Mesothelial cell of epicardium (in vitro differentiated cells): ENCODE measurements around the gene HSPB9. TPM values are rescaled to one million over a fixed set of nuclear protein-coding genes. Genes with fewer than 3 reads are reported as not detected.
"Not testable (repeated sequence)": the region's sequence is repeated elsewhere in the genome, so short reads cannot be mapped to it uniquely, and the experiment has no call there.

Experiments used
- DNase-seq, 2 experiments: peaks; one replicate each; pipeline ENCODE4 v3.0.0; 2021; ENCODE audit warnings: low spot score in 2 of 2; ENCODE audit not compliant: unreplicated experiment in 2 of 2
- H3K27ac Mint-ChIP-seq: 2 replicates; pipeline ENCODE4 v1.8.0; 2021; ENCODE audit warnings: mixed read lengths
- H3K27me3 Mint-ChIP-seq: 2 replicates; pipeline ENCODE4 v1.8.0; 2021; ENCODE audit warnings: low read depth, mixed read lengths
- H3K36me3 Mint-ChIP-seq: 2 replicates; pipeline ENCODE4 v1.8.0; 2021; ENCODE audit warnings: mixed read lengths
- H3K4me1 Mint-ChIP-seq: 2 replicates; pipeline ENCODE4 v1.8.0; 2021; ENCODE audit warnings: mixed read lengths
- H3K4me3 Mint-ChIP-seq: 2 replicates; pipeline ENCODE4 v1.8.0; 2021; ENCODE audit warnings: mild to moderate bottlenecking, moderate library complexity, mixed read lengths
- H3K9me3 Mint-ChIP-seq: 2 replicates; pipeline ENCODE4 v1.8.0; 2021; ENCODE audit warnings: mixed read lengths
- total RNA-seq: library from RNA; stranded (reverse); gene quantifications from 3 replicates; pipeline ENCODE4 v1.2.1, GENCODE V29; 2021
- TF ChIP-seq, protein P1 (sequence below): fragments of 200-600 bp; sonication (generic); IDR thresholded peaks from one replicate; pipeline ENCODE4 v1.5.0; 2021; ENCODE audit warnings: antibody characterized with exemption; ENCODE audit not compliant: unreplicated experiment

Gene HSPB9
- total RNA-seq, 1 donor from 2014 or later: not detected

DNA sequence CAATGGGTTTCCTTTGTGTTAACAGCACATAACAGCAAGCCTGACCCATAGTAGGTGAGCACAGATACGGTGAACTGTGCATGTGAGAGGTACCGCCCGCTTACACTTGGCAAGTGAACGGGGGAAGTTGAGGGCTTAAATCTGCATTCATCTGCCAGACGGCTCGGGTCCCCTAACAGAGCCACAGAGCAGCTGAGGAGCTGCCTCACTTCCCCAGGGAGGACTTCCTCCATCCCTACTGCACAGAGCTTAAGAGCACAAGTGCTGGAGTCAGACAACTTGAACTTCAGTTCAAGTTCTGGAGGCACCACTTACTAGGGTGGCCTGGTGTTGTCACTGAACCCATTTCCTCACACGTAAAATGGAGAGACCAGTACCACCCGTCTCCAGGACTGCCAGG lies 18.8 kb downstream of the HSPB9 start:
- Mint-ChIP-seq H3K4me3 (no peak overlapping the region), H3K27ac (no peak overlapping the region)
- no peak for DNase-seq

DNA sequence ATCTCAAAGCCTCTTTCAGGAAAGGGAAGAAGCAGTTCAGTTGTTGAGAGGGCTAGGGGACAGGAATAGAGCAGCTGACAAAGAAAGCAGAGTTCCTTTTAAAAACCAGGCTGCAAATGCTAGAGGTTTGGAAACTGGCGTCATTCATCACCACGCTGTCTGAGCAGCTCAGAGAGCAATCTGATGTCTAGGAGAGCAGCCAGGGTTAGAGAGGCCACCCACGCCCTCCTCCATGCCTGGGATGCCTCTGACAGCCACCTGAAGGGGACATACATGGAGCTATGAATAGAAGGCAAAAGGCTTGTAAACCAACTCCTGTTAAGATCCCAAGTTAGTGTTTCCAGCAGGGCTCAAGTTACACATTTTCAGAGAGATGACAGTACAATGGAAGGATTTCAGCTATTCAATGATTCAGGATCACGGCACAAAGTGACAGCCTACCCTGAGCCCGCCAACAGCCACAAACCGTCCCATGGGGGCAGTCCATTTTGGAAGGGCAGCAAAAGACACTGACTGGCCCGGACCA lies 19.8 kb downstream of the HSPB9 start:
- no peaks in the 10 kb centered on the region for H3K27me3 Mint-ChIP-seq

More for the DNA sequence above, 18.8 kb downstream of the HSPB9 start:
- H3K4me1 Mint-ChIP-seq: peaks cover 17% of the 10 kb centered on the region
- H3K27me3 Mint-ChIP-seq: no peaks in the 10 kb centered on the region
- H3K36me3 Mint-ChIP-seq: peaks cover 5% of the 10 kb centered on the region
- no peaks in the 10 kb centered on the region for H3K9me3 Mint-ChIP-seq
- TF ChIP-seq, protein P1, sequence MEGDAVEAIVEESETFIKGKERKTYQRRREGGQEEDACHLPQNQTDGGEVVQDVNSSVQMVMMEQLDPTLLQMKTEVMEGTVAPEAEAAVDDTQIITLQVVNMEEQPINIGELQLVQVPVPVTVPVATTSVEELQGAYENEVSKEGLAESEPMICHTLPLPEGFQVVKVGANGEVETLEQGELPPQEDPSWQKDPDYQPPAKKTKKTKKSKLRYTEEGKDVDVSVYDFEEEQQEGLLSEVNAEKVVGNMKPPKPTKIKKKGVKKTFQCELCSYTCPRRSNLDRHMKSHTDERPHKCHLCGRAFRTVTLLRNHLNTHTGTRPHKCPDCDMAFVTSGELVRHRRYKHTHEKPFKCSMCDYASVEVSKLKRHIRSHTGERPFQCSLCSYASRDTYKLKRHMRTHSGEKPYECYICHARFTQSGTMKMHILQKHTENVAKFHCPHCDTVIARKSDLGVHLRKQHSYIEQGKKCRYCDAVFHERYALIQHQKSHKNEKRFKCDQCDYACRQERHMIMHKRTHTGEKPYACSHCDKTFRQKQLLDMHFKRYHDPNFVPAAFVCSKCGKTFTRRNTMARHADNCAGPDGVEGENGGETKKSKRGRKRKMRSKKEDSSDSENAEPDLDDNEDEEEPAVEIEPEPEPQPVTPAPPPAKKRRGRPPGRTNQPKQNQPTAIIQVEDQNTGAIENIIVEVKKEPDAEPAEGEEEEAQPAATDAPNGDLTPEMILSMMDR: no peak

DNA sequence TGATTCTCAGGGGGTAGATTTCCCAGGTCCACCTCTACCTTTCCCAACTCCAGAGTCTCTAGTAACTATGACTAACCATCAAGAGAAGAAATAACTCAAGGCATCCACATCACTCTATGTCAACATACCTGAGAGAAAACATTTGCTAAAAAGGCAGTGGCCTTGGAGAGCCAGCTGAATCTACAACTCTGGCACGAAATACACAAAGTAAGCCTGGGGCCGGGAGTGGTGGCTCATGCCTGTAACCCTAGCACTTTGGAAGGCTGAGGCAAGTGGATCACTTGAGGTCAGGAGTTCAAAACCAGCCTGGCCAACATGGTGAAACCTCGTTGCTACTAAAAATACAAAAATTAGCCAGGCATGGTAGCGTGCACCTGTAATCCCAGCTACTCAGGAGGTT lies 20.5 kb downstream of the HSPB9 start:
- Mint-ChIP-seq H3K4me1 (peaks cover 17% of the 10 kb centered on the region), H3K27ac (peak overlapping the region; percentile 73)
- not testable (repeated sequence) for H3K36me3 Mint-ChIP-seq, H3K9me3 Mint-ChIP-seq, DNase-seq, H3K27me3 Mint-ChIP-seq, H3K4me3 Mint-ChIP-seq

More for the DNA sequence above, 19.8 kb downstream of the HSPB9 start:
- peaks cover 17% of the 10 kb centered on the region for H3K4me1 Mint-ChIP-seq
- H3K9me3 Mint-ChIP-seq: no peaks in the 10 kb centered on the region
- TF ChIP-seq, protein P1: no peak
- no peak for DNase-seq
- H3K27ac Mint-ChIP-seq: peak overlapping the region; percentile 73
- H3K4me3 Mint-ChIP-seq: no peak overlapping the region
- peaks cover 5% of the 10 kb centered on the region for H3K36me3 Mint-ChIP-seq

DNA sequence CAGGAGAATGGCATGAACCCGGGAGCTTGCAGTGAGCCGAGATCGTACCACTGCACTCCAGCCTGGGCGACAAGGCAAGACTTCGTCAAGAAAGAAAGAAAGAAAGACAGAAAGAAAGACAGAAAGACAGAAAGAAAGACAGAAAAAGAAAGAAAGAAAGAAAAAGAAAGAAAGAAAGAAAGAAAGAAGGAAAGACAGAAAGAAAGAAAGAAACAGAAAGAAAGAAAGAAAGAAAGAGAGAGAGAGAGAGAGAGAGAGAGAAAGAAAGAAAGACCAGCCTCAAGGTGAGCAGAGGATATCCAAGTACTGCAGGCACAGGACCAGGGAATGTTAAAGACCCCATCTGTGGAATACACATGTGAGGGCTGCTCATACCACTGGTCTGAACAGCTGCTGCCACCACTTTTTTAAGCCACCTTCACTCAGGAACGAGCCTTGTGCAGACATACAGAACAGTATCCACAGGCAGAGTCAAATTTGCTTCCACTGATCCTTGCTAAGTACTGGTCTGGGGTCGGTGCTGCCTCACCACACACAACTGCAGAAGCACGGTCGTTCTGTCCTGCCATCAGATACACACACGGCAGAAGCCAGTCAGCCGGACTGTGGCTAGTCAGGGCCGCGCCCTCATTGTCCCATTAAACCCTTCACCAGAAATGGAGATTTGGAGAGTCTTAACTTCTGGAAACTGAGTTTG lies 24.5 kb downstream of the HSPB9 start:
- Mint-ChIP-seq H3K9me3 (no peaks in the 10 kb centered on the region), H3K4me1 (peaks cover 11% of the 10 kb centered on the region), H3K27me3 (no peaks in the 10 kb centered on the region), H3K36me3 (peaks cover 2% of the 10 kb centered on the region), H3K4me3 (no peak overlapping the region), H3K27ac (no peak overlapping the region)
- TF ChIP-seq, protein P1: no peak
- no peak for DNase-seq

DNA sequence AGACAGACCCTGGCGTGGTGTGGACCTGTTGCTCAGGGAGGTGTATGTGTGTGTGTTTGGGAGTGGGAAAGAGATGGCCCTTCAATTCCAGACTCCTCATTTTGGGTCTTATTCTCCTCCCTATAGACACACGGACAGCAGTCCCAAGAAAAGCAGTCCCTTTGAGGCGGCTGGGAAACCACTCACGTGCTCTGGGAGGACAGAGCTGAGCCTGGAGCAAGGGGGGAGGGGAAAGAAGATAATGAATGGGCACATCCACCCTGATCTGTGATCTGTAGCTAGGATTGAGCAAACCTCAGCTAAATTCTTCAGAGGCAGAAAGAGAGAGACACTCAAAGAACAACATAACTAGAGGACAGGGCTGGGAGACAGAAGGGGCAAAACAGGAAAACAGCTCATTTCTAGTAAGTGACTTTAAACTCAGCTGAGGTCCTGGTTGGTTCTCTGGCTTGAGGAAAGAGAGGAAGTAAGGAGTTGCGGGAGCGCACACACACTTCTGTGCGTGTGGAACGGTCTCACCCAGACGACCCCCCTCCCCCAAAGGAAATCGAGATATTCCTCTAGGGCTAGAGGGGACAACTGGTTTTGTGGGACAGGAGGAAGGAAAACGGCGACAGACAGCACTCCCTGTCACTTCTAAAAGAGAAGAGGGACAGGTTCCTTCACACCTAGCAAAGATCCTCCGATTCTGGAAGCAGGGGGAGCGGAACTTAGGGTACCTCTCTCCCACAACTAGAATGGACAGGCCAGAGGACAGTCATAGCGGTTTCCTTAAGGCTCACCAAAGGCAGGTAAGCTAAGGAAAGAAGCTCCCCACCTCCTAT lies 31.5 kb downstream of the HSPB9 start:
- peak overlapping the region; percentile 82 for H3K4me3 Mint-ChIP-seq
- peaks cover 22% of the 10 kb centered on the region for H3K4me1 Mint-ChIP-seq
- no peaks in the 10 kb centered on the region for H3K36me3 Mint-ChIP-seq
- DNase-seq: no peak
- no peaks in the 10 kb centered on the region for H3K27me3 Mint-ChIP-seq
- peak overlapping the region; percentile 91 for H3K27ac Mint-ChIP-seq
- H3K9me3 Mint-ChIP-seq: no peaks in the 10 kb centered on the region
- TF ChIP-seq, protein P1: no peak

DNA sequence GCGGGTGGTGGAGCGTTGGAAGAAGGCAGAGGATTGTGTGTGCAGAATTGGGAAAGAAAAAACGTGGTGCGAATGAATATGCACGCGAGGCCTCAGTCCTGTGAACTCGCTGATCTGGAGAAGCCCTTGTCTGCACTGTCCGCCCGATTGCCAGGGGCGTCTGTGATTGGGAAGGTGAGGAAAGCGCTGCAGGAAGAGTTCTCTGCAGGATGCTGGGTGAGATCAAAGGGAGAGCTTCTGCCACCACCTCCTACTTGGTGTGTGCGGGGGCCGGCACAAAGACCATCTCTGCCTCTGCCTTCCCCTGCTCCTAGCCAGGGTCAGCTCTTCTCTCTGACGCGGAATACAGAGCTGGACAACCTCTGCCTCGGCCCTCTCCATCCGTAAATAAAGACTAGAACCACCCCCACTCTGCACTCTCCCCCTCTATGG lies 33.0 kb downstream of the HSPB9 start:
- peak overlapping the region; percentile 82 for H3K4me3 Mint-ChIP-seq
- H3K9me3 Mint-ChIP-seq: no peaks in the 10 kb centered on the region
- no peak for DNase-seq
- no peaks in the 10 kb centered on the region for H3K27me3 Mint-ChIP-seq
- TF ChIP-seq, protein P1: no peak
- peaks cover 22% of the 10 kb centered on the region for H3K4me1 Mint-ChIP-seq
- H3K36me3 Mint-ChIP-seq: no peaks in the 10 kb centered on the region
- no peak overlapping the region for H3K27ac Mint-ChIP-seq
